Body of pancreas (tissue), 4 donors: ENCODE results near the gene TLR1.

Experiments
- CTCF ChIP-seq, 7 experiments: fragments of 450-650 bp in 4 of 7; fragments of 200-600 bp in 3 of 7; sonication (generic) in 3 of 7; IDR thresholded peaks; one replicate each; pipeline ENCODE4 v1.5.1; 2016 to 2019; ENCODE audit warnings: antibody characterized with exemption in 7 of 7
- POLR2A ChIP-seq, 3 donors: fragments of 450-650 bp; IDR thresholded peaks; one replicate each; pipeline ENCODE4 v1.6.1; 2016; ENCODE audit warnings: antibody characterized with exemption in 3 of 3, mild to moderate bottlenecking in 2 of 3

DNA sequence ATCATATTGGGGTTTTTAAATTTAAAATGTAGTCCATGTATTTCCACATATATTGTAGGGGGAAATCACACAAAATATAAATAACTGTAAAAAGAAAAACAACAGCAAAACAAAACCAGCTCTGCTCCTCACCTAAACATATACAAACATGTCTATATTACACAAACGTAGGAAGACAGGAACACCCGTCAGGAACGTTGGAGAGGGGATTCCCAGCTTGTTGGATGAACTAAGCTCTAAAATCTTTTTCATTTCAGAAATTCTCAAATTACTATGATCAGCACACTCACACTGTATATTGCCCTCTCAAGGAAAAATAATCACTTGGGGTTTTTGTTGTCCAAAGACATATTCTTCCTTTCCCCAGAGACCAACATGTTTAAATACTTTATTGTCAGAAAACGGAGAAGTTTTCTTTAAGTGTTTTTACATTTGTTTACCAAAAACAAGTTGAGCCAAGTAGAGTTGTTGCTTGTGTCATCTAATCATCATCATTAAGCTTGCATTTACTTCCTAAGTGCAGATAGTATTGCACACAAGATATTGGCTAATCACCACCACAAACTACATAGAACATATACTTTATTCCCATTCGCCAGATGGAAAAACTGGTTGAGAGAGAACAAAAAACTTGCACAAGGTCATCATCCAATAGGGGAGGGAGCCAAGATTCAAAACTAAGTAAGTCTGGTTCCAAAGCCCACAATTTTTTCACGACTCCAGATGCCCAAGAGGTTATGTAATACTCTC is 19.4 kb downstream of the TLR1 start:
- no peak for TF ChIP-seq CTCF (IDR thresholded peaks at IDR 0.05)
- TF ChIP-seq POLR2A (IDR thresholded peaks at IDR 0.05): no peak
